DMS153 (cell line): ENCODE measurements around the gene JOSD2.

Experiments
- DNase-seq: peaks from one replicate; lab custom pipeline; 2025; lab: John Stamatoyannopoulos, UW

The JOSD2 gene

GRCh38 chr19:50493171-50493570 lies 17.8 kb downstream of the JOSD2 start:
- DNase-seq, result no peak

GRCh38 chr19:50492303-50493052 lies 18.5 kb downstream of the JOSD2 start:
- DNase-seq, result no peak

- DNase-seq, result no peak
Measured at GRCh38 chr19:50490991-50491472, 20.0 kb downstream of the JOSD2 start.

- DNase-seq, result no peak
Measured at GRCh38 chr19:50490411-50490811, 20.6 kb downstream of the JOSD2 start.

- no peak for DNase-seq
Measured at GRCh38 chr19:50489461-50490011, 21.5 kb downstream of the JOSD2 start.

GRCh38 chr19:50488389-50489194 lies 22.4 kb downstream of the JOSD2 start:
- no peak for DNase-seq

- DNase-seq, result no peak
Measured at GRCh38 chr19:50486823-50487515, 24.0 kb downstream of the JOSD2 start.

- DNase-seq, result no peak
Measured at GRCh38 chr19:50485284-50485955, 25.6 kb downstream of the JOSD2 start.

GRCh38 chr19:50482916-50483315 lies 28.1 kb downstream of the JOSD2 start:
- DNase-seq, result no peak

- no peak for DNase-seq
Measured at GRCh38 chr19:50482271-50482855, 28.6 kb downstream of the JOSD2 start.

- no peak for DNase-seq
Measured at GRCh38 chr19:50481351-50482149, 29.4 kb downstream of the JOSD2 start.

- no peak for DNase-seq
Measured at GRCh38 chr19:50480281-50481111, 30.5 kb downstream of the JOSD2 start.

- no peak for DNase-seq
Measured at GRCh38 chr19:50479761-50480251, 31.2 kb downstream of the JOSD2 start.

GRCh38 chr19:50478901-50479715 lies 31.9 kb downstream of the JOSD2 start:
- DNase-seq, result no peak

GRCh38 chr19:50477751-50478515 lies 33.1 kb downstream of the JOSD2 start:
- no peak for DNase-seq

- no peak for DNase-seq
Measured at GRCh38 chr19:50476907-50477238, 34.1 kb downstream of the JOSD2 start.

GRCh38 chr19:50476224-50476906 lies 34.6 kb downstream of the JOSD2 start, which contains the start of the genes EMC10 and GARIN5A:
EMC10 (plus strand) TSS chr19:50476507; CDS start chr19:50476545, 38 bp downstream.
GARIN5A (minus strand) TSS chr19:50476848; CDS start chr19:50476388, 460 bp downstream.
- DNase-seq, result peak; percentile 95
